Epidermal melanocyte (primary cell): ENCODE measurements around the gene PPP1R14C.

Experiments used
- DNase-seq: peaks from one replicate; pipeline ENCODE4 v3.0.0; 2011; ENCODE audit warnings: low spot score; ENCODE audit not compliant: insufficient read length

PPP1R14C gene

GRCh38 chr6:150248300-150248699, 105.5 kb downstream of the PPP1R14C start:
- DNase-seq, result no peak

- DNase-seq, result no peak
Measured at GRCh38 chr6:150249261-150249660, 106.4 kb downstream of the PPP1R14C start.

- no peak for DNase-seq
Measured at GRCh38 chr6:150250826-150251225, 108.0 kb downstream of the PPP1R14C start.

- DNase-seq, result no peak
Measured at GRCh38 chr6:150251566-150252186, 108.8 kb downstream of the PPP1R14C start.

GRCh38 chr6:150252714-150253444, 110.0 kb downstream of the PPP1R14C start:
- no peak for DNase-seq

- DNase-seq, result no peak
Measured at GRCh38 chr6:150253489-150253888, 110.6 kb downstream of the PPP1R14C start.

- no peak for DNase-seq
Measured at GRCh38 chr6:150254770-150255169, 111.9 kb downstream of the PPP1R14C start.

- DNase-seq, result no peak
Measured at GRCh38 chr6:150255840-150256239, 113.0 kb downstream of the PPP1R14C start.

- DNase-seq, result no peak
Measured at GRCh38 chr6:150256618-150257272, 113.9 kb downstream of the PPP1R14C start.

- no peak for DNase-seq
Measured at GRCh38 chr6:150258381-150258780, 115.5 kb downstream of the PPP1R14C start.

GRCh38 chr6:150260931-150261330, 118.1 kb downstream of the PPP1R14C start:
- DNase-seq, result no peak

- DNase-seq, result no peak
Measured at GRCh38 chr6:150261997-150262697, 119.3 kb downstream of the PPP1R14C start.

GRCh38 chr6:150263765-150264404, 121.0 kb downstream of the PPP1R14C start:
- DNase-seq, result no peak

GRCh38 chr6:150266309-150266708, 123.5 kb downstream of the PPP1R14C start:
- no peak for DNase-seq

GRCh38 chr6:150266963-150267685, 124.3 kb downstream of the PPP1R14C start:
- no peak for DNase-seq

GRCh38 chr6:150267686-150268561, 125.1 kb downstream of the PPP1R14C start:
- DNase-seq, result no peak

GRCh38 chr6:150269130-150269856, 126.4 kb downstream of the PPP1R14C start:
- DNase-seq, result no peak

- DNase-seq, result no peak
Measured at GRCh38 chr6:150269857-150270223, 127.0 kb downstream of the PPP1R14C start.
